Activated effector memory CD4-positive, alpha-beta T cell treated with Interleukin-2 at 50 U/mL for 16 hours (primary cell): Measurements from ENCODE around the gene CNTN6.
"Not testable (repeated sequence)": the region's sequence is repeated elsewhere in the genome, so short reads cannot be mapped to it uniquely, and the experiment has no call there.

ENCODE experiments used
- DNase-seq: peaks from one replicate; pipeline ENCODE4 v3.0.0-alpha.2; 2020

Gene CNTN6

GRCh38 chr3:1292571-1293071 lies 199.8 kb downstream of the CNTN6 start:
- DNase-seq = no peak

GRCh38 chr3:1294586-1294985 lies 201.8 kb downstream of the CNTN6 start:
- no peak for DNase-seq

GRCh38 chr3:1318296-1319005 lies 225.6 kb downstream of the CNTN6 start:
- DNase-seq = no peak

- no peak for DNase-seq
Measured at GRCh38 chr3:1326546-1326945, 233.7 kb downstream of the CNTN6 start.

GRCh38 chr3:1330107-1330506 lies 237.3 kb downstream of the CNTN6 start:
- no peak for DNase-seq

GRCh38 chr3:1346386-1346785 lies 253.6 kb downstream of the CNTN6 start:
- no peak for DNase-seq

GRCh38 chr3:1348547-1348946 lies 255.7 kb downstream of the CNTN6 start:
- no peak for DNase-seq

GRCh38 chr3:1350885-1351284 lies 258.1 kb downstream of the CNTN6 start:
- DNase-seq = no peak

GRCh38 chr3:1355691-1356090 lies 262.9 kb downstream of the CNTN6 start:
- no peak for DNase-seq

GRCh38 chr3:1356101-1356500 lies 263.3 kb downstream of the CNTN6 start:
- DNase-seq = no peak

GRCh38 chr3:1365528-1365927 lies 272.7 kb downstream of the CNTN6 start:
- DNase-seq = no peak

- no peak for DNase-seq
Measured at GRCh38 chr3:1374471-1374870, 281.6 kb downstream of the CNTN6 start.

GRCh38 chr3:1375145-1375544 lies 282.3 kb downstream of the CNTN6 start:
- DNase-seq = no peak

GRCh38 chr3:1380926-1381646 lies 288.3 kb downstream of the CNTN6 start:
- no peak for DNase-seq

GRCh38 chr3:1381647-1382036 lies 288.8 kb downstream of the CNTN6 start:
- no peak for DNase-seq

GRCh38 chr3:1387396-1387905 lies 294.6 kb downstream of the CNTN6 start:
- DNase-seq = not testable (repeated sequence)

- no peak for DNase-seq
Measured at GRCh38 chr3:1394188-1394587, 301.4 kb downstream of the CNTN6 start.

GRCh38 chr3:1400571-1400970 lies 307.7 kb downstream of the CNTN6 start:
- no peak for DNase-seq

GRCh38 chr3:1404270-1404962 lies 311.6 kb downstream of the CNTN6 start:
- no peak for DNase-seq

GRCh38 chr3:1406250-1406649 lies 313.4 kb downstream of the CNTN6 start:
- DNase-seq = no peak

- DNase-seq = no peak
Measured at GRCh38 chr3:1421577-1421976, 328.8 kb downstream of the CNTN6 start.

GRCh38 chr3:1423566-1424089 lies 330.8 kb downstream of the CNTN6 start:
- DNase-seq = no peak

- no peak for DNase-seq
Measured at GRCh38 chr3:1439395-1439794, 346.6 kb downstream of the CNTN6 start.
